ENCODE results near the gene BMPER. TPM values are rescaled to one million over a fixed set of nuclear protein-coding genes. Genes with fewer than 3 reads are reported as not detected.
A peak's percentile ranks its signal among the peaks of the same experiment; 100 is the strongest.

BMPER gene
- total RNA-seq, 6 donors from 2014 or later, result 2.5 to 15.6 (median 9.4) TPM

DNA sequence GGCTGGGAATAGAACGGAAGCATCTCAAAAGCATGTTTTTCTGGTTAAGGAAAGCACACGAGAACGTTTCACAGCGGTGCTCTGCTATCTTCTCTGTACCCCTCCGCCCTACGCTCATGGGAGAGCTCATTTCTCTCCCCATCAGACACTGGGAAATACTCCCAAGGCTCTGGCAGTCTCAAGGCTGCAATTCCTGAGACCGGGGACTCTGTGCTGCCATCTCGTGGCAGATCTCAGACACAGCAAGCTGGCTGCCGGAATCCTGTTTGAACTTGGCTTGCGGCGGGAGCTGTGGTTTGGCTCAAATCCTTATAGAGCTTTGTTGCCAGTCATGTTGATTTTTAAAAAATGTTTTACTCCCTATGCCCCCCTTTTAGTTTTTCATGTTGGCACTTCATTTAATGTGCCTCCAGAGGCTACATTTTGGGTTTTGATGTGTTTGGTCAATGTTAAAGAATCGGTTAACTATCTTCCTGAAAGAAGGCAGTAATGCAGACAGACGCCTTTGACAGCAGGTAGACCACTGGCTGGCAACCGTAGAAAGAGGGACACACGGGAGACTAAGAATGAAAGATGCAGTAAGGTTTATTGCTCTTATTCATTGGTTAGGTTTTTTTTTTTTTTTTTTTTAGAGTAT is 27.6 kb downstream of the BMPER start:
- TF ChIP-seq EP300 (IDR thresholded peaks at IDR 0.05), result no peak
- TF ChIP-seq CTCF (IDR thresholded peaks at IDR 0.05), result peak; percentile 79 to 98 (median 87)
- no peak for TF ChIP-seq POLR2AphosphoS5 (IDR thresholded peaks at IDR 0.05)
- no peak for TF ChIP-seq POLR2A (IDR thresholded peaks at IDR 0.05)
- Histone ChIP-seq H3K36me3 (no peaks in the 10 kb centered on the region), H3K9me3 (no peaks in the 10 kb centered on the region), H3K4me1 (peaks cover 0 to 8% (median 0%) of the 10 kb centered on the region in 4 donors), H3K27me3 (no peaks in the 10 kb centered on the region), H3K4me3 (peak overlapping the region in 2 of 4 donors; percentile 1 to 17), H3K27ac (peak overlapping the region in 1 of 4 donors; percentile 57)
- DNase-seq (peak in 1 of 2 donors; percentile 77), ATAC-seq (ENCODE audit: low FRiP score in 2 of 2) (peak; percentile 87 to 94)
- WGBS, 2 donors, result 17% methylated on average over 15 of the region's 15 CpGs

DNA sequence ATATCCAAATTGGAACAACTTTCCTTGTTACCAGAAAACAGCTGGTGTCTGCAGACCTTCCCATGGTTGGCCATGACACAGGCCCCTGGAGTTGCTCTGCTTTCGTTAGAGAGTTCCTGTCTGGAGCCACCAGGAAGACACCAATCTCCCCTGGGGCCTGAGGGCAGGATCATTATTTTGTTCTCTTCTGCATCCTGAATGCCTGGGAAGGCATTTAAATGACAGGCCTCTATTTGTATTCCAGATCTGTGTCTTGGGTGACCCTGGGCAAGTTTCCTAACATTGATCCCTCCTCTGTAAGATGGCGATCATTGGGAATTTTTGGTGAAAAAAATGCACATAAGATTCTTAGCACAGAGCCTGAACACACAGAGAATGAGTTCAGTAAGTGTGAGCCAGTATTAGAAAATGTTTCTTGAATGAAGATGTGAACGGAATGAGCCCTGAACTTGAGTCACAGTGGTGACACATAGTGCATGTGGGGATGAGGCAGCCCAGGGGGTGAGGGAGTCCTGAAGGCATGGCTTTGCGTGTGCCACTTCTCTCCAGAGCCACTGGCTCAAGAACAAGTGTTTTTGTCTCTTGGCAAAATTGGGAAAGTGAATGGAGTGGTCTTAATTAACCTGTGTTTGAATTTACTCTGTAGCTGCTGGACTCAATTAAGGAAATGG is 28.4 kb downstream of the BMPER start:
- H3K4me3 ChIP-seq, result no peak overlapping the region
- no peak for TF ChIP-seq POLR2AphosphoS5 (IDR thresholded peaks at IDR 0.05)
- TF ChIP-seq EP300 (IDR thresholded peaks at IDR 0.05), result no peak
- no peak for TF ChIP-seq POLR2A (IDR thresholded peaks at IDR 0.05)
- TF ChIP-seq CTCF (IDR thresholded peaks at IDR 0.05), result no peak
- H3K27ac ChIP-seq, result no peak overlapping the region
- no peaks in the 10 kb centered on the region for H3K9me3 ChIP-seq
- WGBS, 2 donors, result 67 to 75% methylated on average over 4 of the region's 4 CpGs
- DNase-seq, result no peak
- peaks cover 0 to 8% (median 0%) of the 10 kb centered on the region in 4 donors for H3K4me1 ChIP-seq
- H3K36me3 ChIP-seq, result no peaks in the 10 kb centered on the region
- no peak for ATAC-seq (ENCODE audit: low FRiP score in 2 of 2)
- H3K27me3 ChIP-seq, result no peaks in the 10 kb centered on the region

DNA sequence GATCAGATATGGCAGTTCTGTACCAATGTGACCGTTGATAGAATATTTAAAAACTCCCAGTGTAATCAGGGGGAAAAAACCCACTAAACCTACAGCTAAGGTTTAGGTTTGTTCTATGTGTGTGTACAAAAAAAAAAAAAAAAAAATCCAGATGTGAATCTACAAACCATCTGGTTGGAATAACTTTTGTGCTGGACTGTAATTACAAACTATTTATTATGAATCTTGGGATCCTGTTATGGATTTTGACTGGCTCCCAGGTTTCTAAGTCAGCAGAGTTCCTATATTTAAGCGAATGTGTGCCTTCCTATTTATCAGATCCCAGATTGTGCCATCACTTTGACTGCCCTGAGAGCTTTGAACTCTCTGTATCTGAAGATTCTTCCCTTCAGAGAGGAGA is 29.1 kb downstream of the BMPER start:
- no peaks in the 10 kb centered on the region for H3K9me3 ChIP-seq
- TF ChIP-seq EP300 (IDR thresholded peaks at IDR 0.05), result no peak
- TF ChIP-seq POLR2AphosphoS5 (IDR thresholded peaks at IDR 0.05), result no peak
- TF ChIP-seq POLR2A (IDR thresholded peaks at IDR 0.05), result no peak
- TF ChIP-seq CTCF (IDR thresholded peaks at IDR 0.05), result no peak
- no peak overlapping the region for H3K27ac ChIP-seq
- H3K36me3 ChIP-seq, result no peaks in the 10 kb centered on the region
- H3K4me1 ChIP-seq, result peaks cover 0 to 8% (median 0%) of the 10 kb centered on the region in 4 donors
- 85 to 86% methylated on average over 2 of the region's 2 CpGs for WGBS, 2 donors
- DNase-seq (no peak), ATAC-seq (ENCODE audit: low FRiP score in 2 of 2) (no peak)
- H3K4me3 ChIP-seq, result no peak overlapping the region
- no peaks in the 10 kb centered on the region for H3K27me3 ChIP-seq

- Histone ChIP-seq H3K4me3 (no peak overlapping the region), H3K9me3 (no peaks in the 10 kb centered on the region), H3K36me3 (no peaks in the 10 kb centered on the region), H3K27ac (no peak overlapping the region), H3K27me3 (no peaks in the 10 kb centered on the region), H3K4me1 (peaks cover 0 to 8% (median 0%) of the 10 kb centered on the region in 4 donors)
- 72 to 83% methylated on average over 5 of the region's 5 CpGs for WGBS, 2 donors
- TF ChIP-seq EP300 (IDR thresholded peaks at IDR 0.05) (no peak), POLR2A (IDR thresholded peaks at IDR 0.05) (no peak), CTCF (IDR thresholded peaks at IDR 0.05) (no peak)
- ATAC-seq (ENCODE audit: low FRiP score in 2 of 2) (no peak), DNase-seq (no peak)
These were observed 31.2 kb downstream of the BMPER start for GRCh38 chr7:33936503-33936902.

Data from upper lobe of left lung (tissue), 6 donors.